OCI-LY3 (cell line): ENCODE results near the gene TTC9.

Source experiments
- H2AFZ ChIP-seq: fragments of 200-600, 300-600 bp; shearing (Covaris generic); 2 replicates; pipeline ENCODE4 v1.6.0; 2014; ENCODE audit warnings: antibody characterized with exemption, low read depth, low read length
- H3K27ac ChIP-seq: fragments of 200-600, 300-600 bp; sonication (generic); 2 replicates; pipeline ENCODE4 v1.5.1; 2014; ENCODE audit warnings: mild to moderate bottlenecking, low read length, moderate library complexity, mixed read lengths
- H3K27me3 ChIP-seq: fragments of 200-600, 300-600 bp; sonication (generic); 2 replicates; pipeline ENCODE4 v1.6.1; 2014; ENCODE audit warnings: low read depth, low read length, mixed read lengths
- H3K36me3 ChIP-seq: fragments of 200-600, 300-600 bp; sonication (generic); replicated peaks from 2 replicates; pipeline ENCODE3; 2014; ENCODE audit warnings: low read depth, low read length, mixed read lengths
- H3K4me1 ChIP-seq: fragments of 300-600, 200-600 bp; sonication (generic); 2 replicates; pipeline ENCODE4 v1.6.1; 2014; ENCODE audit warnings: low read length, mixed read lengths
- H3K4me2 ChIP-seq: fragments of 200-600, 300-600 bp; sonication (generic); 2 replicates; pipeline ENCODE4 v1.6.1; 2014; ENCODE audit warnings: low read length, mixed read lengths
- H3K4me3 ChIP-seq: fragments of 300-600, 200-600 bp; sonication (generic); 2 replicates; pipeline ENCODE4 v1.5.1; 2014; ENCODE audit warnings: antibody characterized with exemption, mild to moderate bottlenecking, low read length, moderate library complexity
- H3K79me2 ChIP-seq: fragments of 300-600, 200-600 bp; shearing (Covaris generic); 2 replicates; pipeline ENCODE4 v1.6.1; 2014; ENCODE audit warnings: mild to moderate bottlenecking, low read length, mixed read lengths
- H3K9ac ChIP-seq: fragments of 300-600, 200-600 bp; shearing (Covaris generic); 2 replicates; pipeline ENCODE4 v1.6.0; 2014; ENCODE audit warnings: mild to moderate bottlenecking, low read length, moderate library complexity
- H3K9me3 ChIP-seq: fragments of 200-600, 300-600 bp; shearing (Covaris generic); 2 replicates; pipeline ENCODE4 v1.6.1; 2014; ENCODE audit warnings: low read length, mixed read lengths; ENCODE audit not compliant: insufficient read depth
- H4K20me1 ChIP-seq: fragments of 200-600, 300-600 bp; sonication (generic); 2 replicates; pipeline ENCODE4 v1.6.1; 2016; ENCODE audit warnings: low read length, mixed read lengths; ENCODE audit not compliant: insufficient read depth
- CTCF ChIP-seq: fragments of 200-600, 300-600 bp; sonication (generic); IDR thresholded peaks from 2 replicates; pipeline ENCODE4 v1.5.1; 2014; ENCODE audit warnings: antibody characterized with exemption, low read length, low read depth
- EZH2phosphoT487 ChIP-seq: fragments of 200-600 bp; shearing (Covaris generic); IDR thresholded peaks from 2 replicates; pipeline ENCODE4 v1.6.1; 2018; ENCODE audit warnings: antibody characterized with exemption, mixed run types, low read depth

Gene TTC9

DNA sequence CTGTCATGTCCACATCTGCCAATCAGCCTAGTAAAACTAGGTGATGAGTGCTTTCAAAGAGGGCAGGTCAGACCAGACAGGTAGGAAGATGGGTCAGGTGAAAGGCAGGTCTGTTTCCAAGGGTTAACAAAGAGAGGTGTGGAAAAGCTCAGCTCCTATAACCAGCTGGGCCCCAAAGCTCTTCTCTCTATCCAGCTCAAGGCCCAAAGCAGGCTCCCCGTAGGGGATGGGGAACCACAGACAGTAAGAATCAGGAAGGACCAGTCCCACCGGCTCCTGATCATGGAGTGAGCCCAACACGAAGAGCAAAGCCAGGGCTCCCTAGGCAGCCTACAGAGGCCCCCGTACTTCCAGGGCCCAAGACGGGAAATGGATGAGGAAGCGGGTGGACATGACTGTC lies 83.2 kb downstream of the TTC9 start:
- Histone ChIP-seq H3K9ac (no peak overlapping the region), H4K20me1 (no peaks in the 10 kb centered on the region), H3K4me3 (no peak overlapping the region), H3K27me3 (no peaks in the 10 kb centered on the region), H3K36me3 (no peaks in the 10 kb centered on the region), H3K4me2 (no peak overlapping the region), H3K79me2 (no peaks in the 10 kb centered on the region), H3K4me1 (no peaks in the 10 kb centered on the region), H2AFZ (no peak overlapping the region), H3K9me3 (no peaks in the 10 kb centered on the region), H3K27ac (no peak overlapping the region)
- TF ChIP-seq CTCF (no peak), EZH2phosphoT487 (no peak)
